HG02943 (cell line): Measurements from ENCODE around the gene STH.

Experiments used
- ATAC-seq: cut with Tn5 transposase; IDR thresholded peaks from one replicate; pipeline ENCODE4 v1.9.1; 2021; ENCODE audit warnings: mild to moderate bottlenecking, low read depth, moderate library complexity; ENCODE audit not compliant: unreplicated experiment

Gene STH

GRCh38 chr17:46023783-46024388 lies 24.8 kb downstream of the STH start:
- no peak for ATAC-seq

- no peak for ATAC-seq
Measured at GRCh38 chr17:46024590-46024989, 25.5 kb downstream of the STH start.

- ATAC-seq = no peak
Measured at GRCh38 chr17:46025060-46025459, 26.0 kb downstream of the STH start.

- no peak for ATAC-seq
Measured at GRCh38 chr17:46025510-46026165, 26.6 kb downstream of the STH start.

GRCh38 chr17:46026166-46027047 lies 27.4 kb downstream of the STH start:
- no peak for ATAC-seq

- ATAC-seq = no peak
Measured at GRCh38 chr17:46027048-46027975, 28.3 kb downstream of the STH start.

GRCh38 chr17:46027976-46028325 lies 28.9 kb downstream of the STH start:
- no peak for ATAC-seq

- ATAC-seq = no peak
Measured at GRCh38 chr17:46028374-46028773, 29.3 kb downstream of the STH start.

GRCh38 chr17:46028981-46029565 lies 30.0 kb downstream of the STH start:
- no peak for ATAC-seq

- ATAC-seq = no peak
Measured at GRCh38 chr17:46029627-46030026, 30.6 kb downstream of the STH start.

- ATAC-seq = no peak
Measured at GRCh38 chr17:46030752-46031151, 31.7 kb downstream of the STH start.

GRCh38 chr17:46031440-46031839 lies 32.4 kb downstream of the STH start:
- ATAC-seq = no peak

- ATAC-seq = no peak
Measured at GRCh38 chr17:46031920-46032319, 32.9 kb downstream of the STH start.

- no peak for ATAC-seq
Measured at GRCh38 chr17:46032909-46033308, 33.9 kb downstream of the STH start.

- ATAC-seq = no peak
Measured at GRCh38 chr17:46033392-46033791, 34.3 kb downstream of the STH start.

GRCh38 chr17:46035112-46035818 lies 36.2 kb downstream of the STH start:
- no peak for ATAC-seq

GRCh38 chr17:46036491-46036890 lies 37.4 kb downstream of the STH start:
- no peak for ATAC-seq

- ATAC-seq = no peak
Measured at GRCh38 chr17:46037722-46038255, 38.7 kb downstream of the STH start.

GRCh38 chr17:46038414-46038813 lies 39.4 kb downstream of the STH start:
- no peak for ATAC-seq
